ENCODE results near the gene COPS7B.

The COPS7B gene

DNA sequence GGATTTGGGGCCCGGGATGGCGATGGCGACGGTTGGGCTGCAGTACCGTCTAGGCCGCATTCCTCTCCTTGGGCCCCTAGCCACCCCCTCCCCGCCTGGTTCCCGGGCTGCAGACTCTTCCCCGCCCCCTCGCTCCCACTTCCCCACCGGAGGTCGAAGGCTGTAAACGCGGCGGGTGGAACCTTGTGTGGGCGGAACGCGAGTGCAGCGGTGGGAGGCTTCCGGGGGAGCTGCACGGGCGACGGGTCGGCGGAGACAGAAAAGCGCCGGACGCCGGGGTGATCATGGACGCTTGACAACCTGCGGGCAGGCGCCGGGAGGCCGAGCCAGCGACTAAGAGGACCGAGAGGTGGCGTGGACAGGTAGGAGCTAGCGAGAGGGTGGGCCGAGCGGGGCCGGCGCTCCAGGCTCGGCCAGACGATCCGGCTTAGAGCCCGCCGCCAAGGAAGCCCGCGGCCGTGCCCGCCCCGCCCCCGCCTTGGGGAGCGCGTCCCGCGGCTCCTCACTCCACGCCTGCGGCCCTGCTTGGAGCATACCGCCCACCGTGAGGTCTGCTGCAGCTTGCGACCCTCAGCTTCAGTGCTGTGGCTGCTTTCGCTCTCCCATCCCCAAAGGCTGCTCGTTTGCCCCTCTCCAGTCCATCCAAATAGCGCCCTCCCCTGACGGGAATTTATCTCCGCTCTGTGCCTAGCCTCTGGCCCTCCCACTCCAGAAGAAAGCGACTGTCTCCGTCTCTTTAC, at the start of gene COPS7B (continued):
- no peak for TF ChIP-seq ZSCAN16 (tag by site-specific recombination; IDR thresholded peaks at IDR 0.05)
- TF ChIP-seq ZNF404 (tag by site-specific recombination; IDR thresholded peaks at IDR 0.05) = no peak
- no peak for TF ChIP-seq ZFP3 (tag by site-specific recombination; IDR thresholded peaks at IDR 0.05; ENCODE audit: low read depth)
- TF ChIP-seq ZSCAN23 (tag by site-specific recombination; IDR thresholded peaks at IDR 0.05) = peak; percentile 85
- TF ChIP-seq PBX3 (CRISPR knock-in tag; IDR thresholded peaks at IDR 0.05) = peak; percentile 93
- TF ChIP-seq ZNF560 (tag by site-specific recombination; IDR thresholded peaks at IDR 0.05; ENCODE audit: borderline replicate concordance) = no peak
- TF ChIP-seq ZNF302 (tag by site-specific recombination; IDR thresholded peaks at IDR 0.05; ENCODE audit: low read depth) = no peak
- TF ChIP-seq ZNF416 (tag by site-specific recombination; IDR thresholded peaks at IDR 0.05) = no peak
- TF ChIP-seq ZBTB44 (tag by site-specific recombination; IDR thresholded peaks at IDR 0.05) = peak; percentile 45; the same call in 1 of the 2 replicates
- TF ChIP-seq, protein P1, sequence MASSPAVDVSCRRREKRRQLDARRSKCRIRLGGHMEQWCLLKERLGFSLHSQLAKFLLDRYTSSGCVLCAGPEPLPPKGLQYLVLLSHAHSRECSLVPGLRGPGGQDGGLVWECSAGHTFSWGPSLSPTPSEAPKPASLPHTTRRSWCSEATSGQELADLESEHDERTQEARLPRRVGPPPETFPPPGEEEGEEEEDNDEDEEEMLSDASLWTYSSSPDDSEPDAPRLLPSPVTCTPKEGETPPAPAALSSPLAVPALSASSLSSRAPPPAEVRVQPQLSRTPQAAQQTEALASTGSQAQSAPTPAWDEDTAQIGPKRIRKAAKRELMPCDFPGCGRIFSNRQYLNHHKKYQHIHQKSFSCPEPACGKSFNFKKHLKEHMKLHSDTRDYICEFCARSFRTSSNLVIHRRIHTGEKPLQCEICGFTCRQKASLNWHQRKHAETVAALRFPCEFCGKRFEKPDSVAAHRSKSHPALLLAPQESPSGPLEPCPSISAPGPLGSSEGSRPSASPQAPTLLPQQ (tag by site-specific recombination; IDR thresholded peaks at IDR 0.05) = peak; percentile 91
- TF ChIP-seq ZNF449 (tag by site-specific recombination; IDR thresholded peaks at IDR 0.05) = peak; percentile 60; the same call in 1 of the 2 replicates
- TF ChIP-seq ZBTB26 (tag by site-specific recombination; optimal IDR thresholded peaks at IDR 0.05) = peak; percentile 70
- no peak for TF ChIP-seq ZNF624 (tag by site-specific recombination; IDR thresholded peaks at IDR 0.05)
- no peak for TF ChIP-seq ZNF175 (tag by site-specific recombination; IDR thresholded peaks at IDR 0.05)
- TF ChIP-seq, protein P2, sequence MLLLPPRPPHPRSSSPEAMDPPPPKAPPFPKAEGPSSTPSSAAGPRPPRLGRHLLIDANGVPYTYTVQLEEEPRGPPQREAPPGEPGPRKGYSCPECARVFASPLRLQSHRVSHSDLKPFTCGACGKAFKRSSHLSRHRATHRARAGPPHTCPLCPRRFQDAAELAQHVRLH (tag by site-specific recombination; IDR thresholded peaks at IDR 0.05) = peak; percentile 89
- no peak for TF ChIP-seq ZNF571 (tag by site-specific recombination; IDR thresholded peaks at IDR 0.05)
- no peak for TF ChIP-seq ZNF664 (tag by site-specific recombination; IDR thresholded peaks at IDR 0.05)
- TF ChIP-seq BCL11B (tag by site-specific recombination; IDR thresholded peaks at IDR 0.05; ENCODE audit: low read depth) = peak; percentile 45; the same call in 1 of the 2 replicates
- peak; percentile 86; the same call in 1 of the 2 replicates for TF ChIP-seq TRIM28 (IDR thresholded peaks at IDR 0.05; ENCODE audit: borderline replicate concordance, low read length)
- TF ChIP-seq ZNF843 (tag by site-specific recombination; IDR thresholded peaks at IDR 0.05) = peak; percentile 79
- 0 out of 2 replicates have a peak, but pooled peaks have one; percentile 33 for TF ChIP-seq ZNF768 (tag by site-specific recombination; IDR thresholded peaks at IDR 0.05)
- TF ChIP-seq TCF7L2 (IDR thresholded peaks at IDR 0.05; ENCODE audit: borderline replicate concordance, low read depth, low read length) = no peak
- no peak for TF ChIP-seq ZNF670 (tag by site-specific recombination; IDR thresholded peaks at IDR 0.05; ENCODE audit: low read depth)
- TF ChIP-seq ZNF155 (tag by site-specific recombination; IDR thresholded peaks at IDR 0.05) = no peak
- TF ChIP-seq ZNF707 (tag by site-specific recombination; IDR thresholded peaks at IDR 0.05) = no peak
- TF ChIP-seq SP2 (tag by site-specific recombination; IDR thresholded peaks at IDR 0.05) = peak; percentile 84
- TF ChIP-seq ZFP69B (tag by site-specific recombination; IDR thresholded peaks at IDR 0.05) = peak; percentile 74

All from HEK293 (cell line).